Activated T-cell treated with anti-CD3 and anti-CD28 coated beads, Interleukin-2, amount 50 U/mL, for 24 hours (primary cell): ENCODE data around the gene DUSP12.
"Not testable (repeated sequence)": the region's sequence is repeated elsewhere in the genome, so short reads cannot be mapped to it uniquely, and the experiment has no call there.

Experiments used
- DNase-seq: peaks from one replicate; pipeline ENCODE4 v3.0.0-alpha.2; 2020
- H3K27ac Mint-ChIP-seq: 2 replicates; pipeline ENCODE4 v1.8.0; 2020; ENCODE audit warnings: mild to moderate bottlenecking, mixed read lengths
- H3K27me3 Mint-ChIP-seq: 2 replicates; pipeline ENCODE4 v1.8.0; 2020; ENCODE audit warnings: mixed read lengths
- H3K36me3 Mint-ChIP-seq: 2 replicates; pipeline ENCODE4 v1.8.0; 2020; ENCODE audit warnings: low read depth, mixed read lengths
- H3K4me1 Mint-ChIP-seq: 2 replicates; pipeline ENCODE4 v1.8.0; 2020; ENCODE audit warnings: low read depth, mixed read lengths
- H3K4me3 Mint-ChIP-seq: 2 replicates; pipeline ENCODE4 v1.8.0; 2020; ENCODE audit warnings: mild to moderate bottlenecking, moderate library complexity, mixed read lengths
- H3K9me3 Mint-ChIP-seq: 2 replicates; pipeline ENCODE4 v1.8.0; 2020; ENCODE audit warnings: mixed read lengths

Gene DUSP12

DNA sequence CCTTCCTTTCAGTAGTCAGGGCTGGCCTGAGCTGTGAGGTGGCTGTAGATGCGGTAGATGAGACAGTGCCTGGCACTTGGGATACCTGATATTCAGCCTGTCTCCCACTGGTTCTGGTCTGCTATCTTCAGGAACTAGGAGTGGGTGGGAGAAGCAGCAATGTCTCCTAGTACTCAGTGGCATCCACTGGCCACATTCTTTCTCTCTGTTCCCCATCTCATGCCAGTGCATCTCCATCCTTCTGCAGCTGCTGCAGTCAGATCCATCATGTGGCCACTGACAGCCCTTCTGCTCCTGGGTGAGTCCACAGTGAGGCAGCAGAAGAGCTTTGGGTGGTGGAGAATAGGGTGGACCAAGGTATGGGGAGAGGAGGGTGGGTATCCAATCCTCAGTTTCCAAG, 27.2 kb upstream of the DUSP12 start:
- peaks cover 19% of the 10 kb centered on the region for H3K27me3 Mint-ChIP-seq
- no peak overlapping the region for H3K4me3 Mint-ChIP-seq
- no peaks in the 10 kb centered on the region for H3K9me3 Mint-ChIP-seq
- DNase-seq = no peak
- no peaks in the 10 kb centered on the region for H3K36me3 Mint-ChIP-seq
- H3K4me1 Mint-ChIP-seq = peaks cover 36% of the 10 kb centered on the region
- H3K27ac Mint-ChIP-seq = no peak overlapping the region

DNA sequence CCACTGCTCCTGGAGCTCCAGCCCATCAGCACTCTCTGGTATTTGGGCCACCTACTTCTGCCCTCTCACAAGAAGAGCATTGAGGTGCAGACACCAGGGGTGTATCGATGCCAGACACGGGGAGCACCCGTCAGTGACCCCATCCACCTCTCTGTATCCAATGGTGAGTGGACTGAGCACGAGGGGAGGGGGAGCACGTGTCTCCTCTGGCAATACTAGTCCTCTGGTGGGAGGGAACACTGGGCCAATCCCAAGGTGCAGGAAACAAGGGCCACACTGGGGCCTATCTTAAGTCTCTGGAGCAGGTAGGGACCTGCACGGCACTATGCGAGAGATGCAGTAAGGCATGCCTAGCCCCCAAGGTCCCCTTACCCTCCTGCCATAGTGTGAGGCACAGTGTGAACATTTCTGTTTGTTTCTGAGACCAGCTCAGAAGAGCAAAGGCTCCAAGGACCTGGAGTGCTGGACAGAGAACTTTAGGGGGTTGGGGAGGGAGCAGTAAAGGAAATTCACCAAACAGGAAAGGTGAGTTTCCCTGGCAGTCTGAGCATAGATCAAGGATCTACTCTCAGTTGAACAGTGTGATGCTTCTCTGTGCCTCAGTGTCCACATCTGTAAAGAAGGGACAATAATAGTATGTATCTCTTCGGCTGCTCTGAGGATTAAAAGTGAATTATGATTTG, 26.0 kb upstream of the DUSP12 start:
- peaks cover 45% of the 10 kb centered on the region for H3K4me1 Mint-ChIP-seq
- no peaks in the 10 kb centered on the region for H3K36me3 Mint-ChIP-seq
- peaks cover 18% of the 10 kb centered on the region for H3K27me3 Mint-ChIP-seq
- no peak overlapping the region for H3K27ac Mint-ChIP-seq
- H3K9me3 Mint-ChIP-seq = no peaks in the 10 kb centered on the region
- H3K4me3 Mint-ChIP-seq = no peak overlapping the region
- DNase-seq = no peak

DNA sequence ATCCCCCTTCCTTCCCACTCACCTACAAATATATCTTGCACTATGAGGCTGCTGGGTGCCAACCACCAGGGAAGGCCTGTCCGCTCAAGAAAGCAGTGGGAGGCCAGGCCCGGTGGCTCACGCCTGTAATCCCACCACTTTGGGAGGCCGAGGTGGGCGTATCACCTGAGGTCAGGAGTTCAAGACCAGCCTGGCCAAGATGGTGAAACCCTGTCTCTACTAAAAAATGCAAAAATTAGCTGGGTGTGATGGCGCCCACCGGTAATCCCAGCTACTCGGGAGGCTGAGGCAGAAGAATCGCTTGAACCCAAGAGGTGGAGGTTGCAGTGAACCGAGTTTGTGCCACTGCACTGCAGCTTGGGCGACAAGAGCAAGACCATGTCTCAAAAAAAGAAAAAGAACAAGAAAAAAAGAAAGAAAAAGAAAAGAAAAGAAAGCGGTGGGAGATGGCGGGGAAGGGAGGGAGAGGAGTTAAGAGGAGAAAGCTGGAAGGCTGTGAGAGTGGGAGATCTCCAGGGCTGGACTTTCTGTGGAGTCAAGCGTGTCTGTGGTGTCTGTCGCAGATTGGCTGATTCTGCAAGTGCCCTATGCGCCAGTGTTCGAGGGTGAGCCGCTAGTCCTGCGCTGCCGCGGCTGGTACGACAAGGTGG, 24.2 kb upstream of the DUSP12 start:
- Mint-ChIP-seq H3K4me1 (peaks cover 54% of the 10 kb centered on the region), H3K27me3 (peaks cover 18% of the 10 kb centered on the region), H3K4me3 (peak overlapping the region; percentile 74)
- H3K9me3 Mint-ChIP-seq, DNase-seq, H3K27ac Mint-ChIP-seq, H3K36me3 Mint-ChIP-seq: not testable (repeated sequence)

DNA sequence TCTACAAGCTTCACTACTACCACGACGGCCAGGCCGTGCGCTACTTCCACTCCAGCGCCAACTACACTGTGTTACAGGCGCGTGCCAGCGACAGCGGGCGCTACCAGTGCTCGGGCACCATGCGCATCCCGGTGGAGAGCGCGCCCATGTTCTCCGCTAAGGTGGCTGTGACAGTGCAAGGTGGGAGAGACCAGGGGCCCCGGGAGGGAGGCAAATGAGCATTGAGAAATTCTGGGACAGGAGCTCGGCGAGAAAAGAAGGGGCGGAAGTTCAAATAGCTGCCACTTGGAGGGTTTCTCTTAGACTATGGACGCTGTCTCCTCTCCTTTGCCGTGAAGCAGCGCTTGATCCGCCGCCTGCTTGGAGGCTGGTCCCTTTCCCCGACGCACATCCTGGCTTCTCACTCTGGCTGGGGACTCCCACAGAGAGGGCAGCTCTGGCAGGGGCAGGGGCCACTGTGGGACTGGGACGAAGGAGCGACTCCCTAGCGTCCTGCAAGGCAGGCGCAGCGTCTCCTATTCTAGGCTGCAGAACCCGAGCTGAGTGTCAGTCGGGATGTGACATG, 23.6 kb upstream of the DUSP12 start:
- peaks cover 18% of the 10 kb centered on the region for H3K27me3 Mint-ChIP-seq
- H3K4me3 Mint-ChIP-seq = peak overlapping the region; percentile 74
- H3K4me1 Mint-ChIP-seq = peaks cover 60% of the 10 kb centered on the region
- DNase-seq = peak; percentile 72
- no peaks in the 10 kb centered on the region for H3K36me3 Mint-ChIP-seq
- H3K27ac Mint-ChIP-seq = peak overlapping the region; percentile 12
- H3K9me3 Mint-ChIP-seq = no peaks in the 10 kb centered on the region

DNA sequence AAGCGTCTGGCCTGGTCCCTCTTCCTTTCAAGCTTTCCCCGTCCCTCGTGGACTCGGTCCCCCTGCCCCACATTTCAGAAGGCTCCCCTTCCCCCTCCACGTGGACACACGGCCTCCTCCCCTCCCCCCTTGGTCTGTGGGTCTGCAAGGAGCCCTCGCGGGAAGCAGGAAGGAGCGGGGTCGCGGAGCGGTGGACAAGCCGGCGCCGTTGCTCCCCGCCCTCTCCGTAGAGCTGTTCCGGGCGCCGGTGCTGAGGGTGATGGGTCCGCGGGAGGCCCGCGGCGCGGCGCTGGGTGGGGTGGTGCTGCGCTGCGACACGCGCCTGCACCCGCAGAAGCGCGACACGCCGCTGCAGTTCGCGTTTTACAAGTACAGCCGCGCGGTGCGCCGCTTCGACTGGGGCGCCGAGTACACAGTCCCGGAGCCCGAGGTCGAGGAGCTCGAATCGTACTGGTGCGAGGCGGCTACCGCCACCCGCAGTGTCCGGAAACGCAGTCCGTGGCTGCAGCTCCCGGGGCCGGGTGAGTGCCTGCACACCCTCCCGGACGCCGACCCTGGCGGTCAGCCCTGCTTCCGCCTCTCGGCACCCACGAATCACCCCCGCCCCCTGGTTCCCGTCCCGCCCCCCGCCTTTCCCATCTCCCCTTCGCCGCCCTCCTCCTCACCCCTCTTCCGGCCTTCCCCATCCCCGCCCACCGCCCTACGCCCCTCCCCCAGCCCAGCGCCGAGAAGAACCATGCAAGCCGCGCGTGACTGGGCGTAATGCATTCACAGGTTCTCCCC, 22.9 kb upstream of the DUSP12 start:
- Mint-ChIP-seq H3K36me3 (no peaks in the 10 kb centered on the region), H3K27me3 (peaks cover 18% of the 10 kb centered on the region), H3K4me3 (peak overlapping the region; percentile 74), H3K27ac (peak overlapping the region; percentile 12), H3K9me3 (no peaks in the 10 kb centered on the region), H3K4me1 (peaks cover 62% of the 10 kb centered on the region)
- DNase-seq = peak; percentile 76

DNA sequence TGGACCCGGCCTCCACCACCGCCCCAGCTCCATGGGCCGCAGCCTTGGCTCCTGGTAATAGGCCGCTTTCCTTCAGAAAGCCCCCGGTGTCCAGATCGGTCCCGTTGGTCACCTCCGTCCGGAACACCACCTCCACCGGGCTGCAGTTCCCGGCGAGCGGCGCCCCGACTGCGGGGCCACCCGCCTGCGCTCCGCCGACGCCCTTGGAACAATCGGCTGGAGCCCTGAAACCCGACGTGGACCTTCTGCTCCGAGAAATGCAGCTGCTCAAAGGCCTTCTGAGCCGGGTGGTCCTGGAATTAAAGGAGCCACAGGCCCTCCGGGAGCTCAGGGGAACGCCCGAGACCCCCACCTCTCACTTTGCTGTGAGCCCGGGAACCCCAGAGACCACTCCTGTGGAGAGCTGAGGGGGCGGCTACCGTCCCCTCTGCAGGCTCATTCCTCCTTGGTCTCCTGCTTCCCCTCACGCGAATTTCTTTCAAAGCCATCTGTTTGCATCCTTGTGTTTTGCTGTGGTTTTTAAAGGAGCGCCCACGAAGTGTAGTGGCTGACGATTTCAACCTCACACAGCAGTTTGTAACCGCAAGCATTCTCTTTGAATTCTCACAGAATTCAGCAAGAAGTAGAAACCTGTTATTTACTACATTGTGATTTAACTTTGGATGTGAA, 22.2 kb upstream of the DUSP12 start:
- H3K27ac Mint-ChIP-seq = peak overlapping the region; percentile 76
- H3K27me3 Mint-ChIP-seq = peaks cover 18% of the 10 kb centered on the region
- H3K36me3 Mint-ChIP-seq = no peaks in the 10 kb centered on the region
- peaks cover 56% of the 10 kb centered on the region for H3K4me1 Mint-ChIP-seq
- H3K9me3 Mint-ChIP-seq = no peaks in the 10 kb centered on the region
- no peak for DNase-seq
- peak overlapping the region; percentile 74 for H3K4me3 Mint-ChIP-seq

DNA sequence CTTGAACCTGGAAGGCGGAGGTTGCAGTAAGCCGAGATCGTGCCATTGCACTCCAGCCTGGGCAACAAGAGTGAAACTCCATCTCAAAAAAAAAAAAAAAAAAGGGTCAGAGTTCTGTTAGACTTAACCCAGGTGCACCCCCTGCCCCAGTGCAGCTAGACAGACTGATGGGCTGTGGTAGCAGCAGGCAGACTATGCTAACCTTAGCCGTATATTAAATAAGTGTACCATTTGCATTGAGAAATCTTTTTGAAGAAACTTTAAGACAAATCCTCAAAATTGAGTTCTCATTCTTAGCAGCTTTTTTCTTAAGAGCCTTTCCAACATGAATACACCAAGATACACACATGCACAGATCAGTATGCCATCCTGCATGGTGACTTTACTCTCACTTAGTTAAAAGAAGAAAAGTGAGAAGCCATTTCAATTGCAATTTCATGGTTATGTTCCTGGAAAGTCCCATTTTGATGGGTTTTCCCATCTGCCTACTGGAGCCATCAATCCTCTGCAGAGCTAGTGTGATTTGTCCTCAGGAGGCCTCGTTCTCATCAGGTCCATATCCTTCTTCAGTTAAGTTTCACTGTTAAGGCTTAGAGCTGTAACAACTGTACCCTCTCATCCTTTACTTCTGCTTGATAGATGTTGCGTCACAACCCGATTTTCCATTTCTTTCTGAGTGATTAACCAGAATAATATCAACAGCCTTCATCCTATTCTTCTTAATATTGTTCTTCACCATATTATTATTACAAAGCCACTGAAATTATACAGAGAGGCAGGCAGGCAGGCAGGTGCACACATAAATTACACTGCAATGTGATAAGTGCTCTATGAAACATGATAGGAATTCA, 21.0 kb upstream of the DUSP12 start:
- Mint-ChIP-seq H3K9me3 (no peaks in the 10 kb centered on the region), H3K27ac (no peak overlapping the region), H3K4me3 (no peak overlapping the region), H3K27me3 (peaks cover 18% of the 10 kb centered on the region), H3K36me3 (no peaks in the 10 kb centered on the region), H3K4me1 (peaks cover 56% of the 10 kb centered on the region)
- DNase-seq = no peak

DNA sequence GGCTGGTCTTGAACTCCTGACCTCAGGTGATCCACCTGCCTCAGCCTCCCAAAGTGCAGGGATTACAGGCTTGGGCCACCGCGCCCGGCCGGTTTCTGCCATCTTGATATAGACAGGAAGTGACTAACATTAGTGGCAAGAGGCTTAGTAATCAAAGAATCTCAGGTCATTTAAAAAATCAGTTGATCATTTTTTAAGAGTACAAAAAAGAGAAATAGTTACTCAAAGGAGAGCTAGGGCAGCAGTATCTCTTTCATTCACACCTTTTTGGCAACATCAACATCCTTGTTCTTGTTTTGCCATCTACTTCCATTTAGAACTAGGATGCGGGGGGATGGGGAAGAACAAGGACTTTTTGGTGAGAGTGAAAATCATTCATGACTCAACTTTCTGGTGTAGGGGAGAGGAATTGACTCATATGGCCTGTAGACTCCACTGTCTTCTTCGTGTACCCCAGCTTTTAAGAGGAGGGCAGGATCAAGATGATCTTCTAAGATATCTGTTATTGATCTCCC, 19.5 kb upstream of the DUSP12 start:
- H3K4me3 Mint-ChIP-seq = peak overlapping the region; percentile 26
- H3K4me1 Mint-ChIP-seq = peaks cover 53% of the 10 kb centered on the region
- no peaks in the 10 kb centered on the region for H3K9me3 Mint-ChIP-seq
- DNase-seq = peak; percentile 60
- H3K27me3 Mint-ChIP-seq = peaks cover 8% of the 10 kb centered on the region
- H3K27ac Mint-ChIP-seq = peak overlapping the region; percentile 91
- H3K36me3 Mint-ChIP-seq = no peaks in the 10 kb centered on the region

DNA sequence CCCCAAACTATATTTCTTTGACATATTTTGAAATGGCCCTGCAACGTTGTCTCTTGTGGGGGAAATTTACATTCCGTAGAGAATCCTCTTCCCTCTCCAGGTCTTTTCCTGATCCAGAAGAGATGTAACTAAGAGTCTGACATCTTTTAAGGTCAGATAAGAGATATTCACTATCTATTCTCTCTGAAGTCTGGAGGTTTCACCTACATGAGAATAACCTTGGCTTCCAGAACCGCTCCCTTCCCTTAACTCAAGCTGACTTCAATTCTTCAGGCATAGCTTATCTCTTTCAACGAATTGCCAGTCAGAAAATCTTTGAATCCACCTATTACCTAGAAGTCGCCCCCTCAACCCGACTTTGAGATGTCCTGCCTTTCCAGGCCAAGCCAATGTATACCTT, 18.3 kb upstream of the DUSP12 start:
- Mint-ChIP-seq H3K4me1 (peaks cover 54% of the 10 kb centered on the region), H3K27me3 (no peaks in the 10 kb centered on the region), H3K36me3 (no peaks in the 10 kb centered on the region), H3K27ac (no peak overlapping the region), H3K9me3 (no peaks in the 10 kb centered on the region), H3K4me3 (no peak overlapping the region)
- no peak for DNase-seq

DNA sequence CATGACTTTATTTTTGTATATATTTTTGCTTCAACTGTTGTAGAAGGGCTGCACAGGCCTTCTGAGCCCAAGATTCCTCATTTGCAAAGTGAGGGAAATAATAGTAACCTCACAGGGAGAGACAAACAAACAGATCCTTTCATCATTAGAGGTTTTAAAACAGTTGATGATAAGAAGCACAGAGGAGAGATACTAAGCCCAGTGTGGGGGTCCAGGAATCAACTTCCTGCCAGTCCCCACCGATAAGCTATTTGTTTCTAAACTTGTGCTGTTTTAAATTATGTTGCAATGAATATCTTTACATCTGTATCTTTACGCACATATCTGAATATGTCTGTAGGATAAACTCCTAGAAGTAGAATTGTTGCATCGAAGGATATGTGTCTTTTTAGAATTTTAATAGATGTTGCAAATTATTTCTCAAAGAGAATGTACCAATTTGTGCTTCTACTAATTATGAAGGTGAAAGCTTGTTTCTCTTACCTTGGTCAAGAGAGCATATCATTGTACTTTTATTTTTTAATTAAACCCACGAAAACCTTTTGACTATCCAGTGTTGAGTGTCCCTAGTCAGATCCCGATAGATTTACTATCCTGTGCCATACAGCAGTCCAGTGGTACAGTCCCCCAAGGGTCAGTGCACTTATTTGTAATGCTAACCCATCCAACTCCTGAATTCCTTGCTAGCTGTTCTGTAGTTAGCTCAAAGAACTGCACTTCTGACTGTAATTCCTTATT, 17.4 kb upstream of the DUSP12 start:
- H3K4me1 Mint-ChIP-seq = peaks cover 58% of the 10 kb centered on the region
- H3K4me3 Mint-ChIP-seq = no peak overlapping the region
- no peak for DNase-seq
- no peak overlapping the region for H3K27ac Mint-ChIP-seq
- H3K27me3 Mint-ChIP-seq = no peaks in the 10 kb centered on the region
- H3K9me3 Mint-ChIP-seq = no peaks in the 10 kb centered on the region
- no peaks in the 10 kb centered on the region for H3K36me3 Mint-ChIP-seq

DNA sequence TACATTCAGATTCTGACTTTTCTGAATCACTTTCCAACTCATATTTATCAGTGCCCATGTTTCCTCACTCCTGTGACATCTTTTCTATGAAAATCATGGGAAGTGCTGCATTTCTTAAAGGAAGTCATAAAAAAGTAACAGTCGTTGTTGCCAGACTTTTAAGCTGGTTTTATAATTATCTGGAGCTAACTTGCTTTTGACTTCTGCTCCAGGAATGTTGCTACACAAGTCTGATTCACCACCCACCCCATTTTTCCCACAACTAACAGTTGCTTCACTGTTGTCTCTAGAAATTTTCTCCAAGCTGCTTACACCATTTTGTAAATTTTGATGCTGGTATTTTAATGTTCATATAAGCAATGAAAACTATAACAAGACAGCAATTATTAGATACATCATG, 16.1 kb upstream of the DUSP12 start:
- no peaks in the 10 kb centered on the region for H3K9me3 Mint-ChIP-seq
- H3K27me3 Mint-ChIP-seq = no peaks in the 10 kb centered on the region
- peaks cover 54% of the 10 kb centered on the region for H3K4me1 Mint-ChIP-seq
- no peaks in the 10 kb centered on the region for H3K36me3 Mint-ChIP-seq
- no peak overlapping the region for H3K4me3 Mint-ChIP-seq
- no peak overlapping the region for H3K27ac Mint-ChIP-seq
- no peak for DNase-seq

DNA sequence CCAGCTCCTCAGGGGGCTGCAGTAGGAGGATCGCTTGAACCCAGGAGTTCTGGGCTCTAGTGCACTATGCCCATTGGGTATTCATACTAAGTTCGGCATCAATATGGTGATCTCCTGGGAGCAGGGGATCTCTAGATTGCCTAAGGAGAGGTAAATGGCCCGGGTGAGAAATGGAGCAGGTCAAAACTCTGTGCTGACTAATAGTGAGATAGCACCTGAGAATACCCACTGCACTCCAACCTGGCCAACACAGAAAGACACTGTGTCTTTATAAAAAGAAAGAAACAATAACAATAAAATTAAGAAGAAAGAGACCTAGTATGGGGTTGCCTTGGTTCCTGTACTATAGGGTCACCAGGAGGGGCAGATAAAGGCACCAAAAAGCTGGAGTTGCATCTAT, 13.7 kb upstream of the DUSP12 start:
- Mint-ChIP-seq H3K4me1 (peaks cover 51% of the 10 kb centered on the region), H3K36me3 (no peaks in the 10 kb centered on the region), H3K4me3 (no peak overlapping the region), H3K27ac (no peak overlapping the region), H3K9me3 (no peaks in the 10 kb centered on the region), H3K27me3 (no peaks in the 10 kb centered on the region)
- no peak for DNase-seq

DNA sequence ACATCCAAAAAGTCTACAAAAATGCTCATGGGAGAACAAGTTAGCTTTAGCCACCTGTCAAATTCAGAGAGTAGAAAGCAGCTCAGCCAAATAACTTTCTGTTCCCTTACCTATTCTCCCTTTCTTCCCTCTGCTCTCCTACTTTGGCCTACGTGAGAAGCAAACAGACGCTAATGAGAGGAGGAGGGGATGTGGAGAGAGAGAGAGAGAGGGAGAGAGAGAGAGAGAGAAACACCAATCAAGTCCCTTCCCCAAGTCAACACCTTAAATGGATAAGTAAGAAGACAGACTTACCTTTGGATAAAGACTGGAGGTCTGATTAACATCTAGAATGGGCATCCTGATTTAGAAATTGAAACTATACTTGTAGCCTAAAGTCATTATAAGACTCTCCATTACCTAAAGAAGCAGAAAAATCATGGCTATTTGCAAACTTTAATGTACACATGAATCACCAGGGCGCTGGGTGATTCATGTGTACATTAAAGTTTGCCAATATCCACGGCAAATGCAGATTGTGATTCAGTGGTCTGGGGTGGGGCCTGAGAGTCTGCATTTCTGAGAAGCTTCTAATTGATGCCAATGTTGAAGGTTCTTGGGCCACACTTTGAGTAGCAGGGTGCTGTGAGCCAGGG, 13.1 kb upstream of the DUSP12 start:
- H3K27ac Mint-ChIP-seq = peak overlapping the region; percentile 81
- no peak overlapping the region for H3K4me3 Mint-ChIP-seq

More for the DNA sequence above, 13.1 kb upstream of the DUSP12 start:
- DNase-seq = no peak
- H3K36me3 Mint-ChIP-seq = no peaks in the 10 kb centered on the region
- H3K4me1 Mint-ChIP-seq = peaks cover 49% of the 10 kb centered on the region
- no peaks in the 10 kb centered on the region for H3K27me3 Mint-ChIP-seq
- no peaks in the 10 kb centered on the region for H3K9me3 Mint-ChIP-seq
